NCI-H128 (cell line): ENCODE measurements around the gene MED14.

Experiments
- DNase-seq: peaks from one replicate; lab custom pipeline; 2025; ENCODE audit not compliant: unreplicated experiment; lab: John Stamatoyannopoulos, UW

Gene MED14

DNA sequence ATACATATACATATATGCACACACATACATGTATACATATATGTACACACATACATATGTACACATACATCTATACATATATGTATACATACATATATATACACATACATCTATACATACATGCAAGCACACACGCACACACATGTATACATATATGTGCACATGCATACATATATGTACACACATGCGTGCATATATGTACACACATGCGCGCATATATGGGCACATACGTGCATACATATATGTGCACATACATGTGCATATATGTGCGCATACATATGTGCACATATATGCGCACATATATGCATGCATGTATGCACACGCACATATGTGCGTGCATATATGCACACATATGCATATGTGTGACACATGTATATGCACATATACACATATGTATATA is 119.4 kb downstream of the MED14 start:
- no peak for DNase-seq

DNA sequence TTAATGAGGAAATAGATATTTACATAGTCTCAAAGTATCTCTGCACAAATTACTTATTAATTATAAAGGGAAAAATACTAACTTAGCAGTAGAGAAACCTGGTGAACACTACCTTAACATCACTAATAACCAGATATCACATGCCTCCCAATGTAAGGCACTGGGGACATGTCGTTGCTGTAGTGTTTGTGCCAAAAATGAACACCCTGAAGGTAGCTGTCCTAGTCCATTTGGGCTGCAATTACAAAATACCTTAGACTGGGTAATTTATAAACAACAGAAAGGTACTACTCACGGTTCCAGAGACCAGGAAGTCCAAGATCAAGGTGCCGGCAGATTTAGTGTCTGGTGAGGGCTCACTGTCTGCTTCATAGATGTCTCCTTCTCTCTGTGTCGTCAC is 122.8 kb downstream of the MED14 start:
- no peak for DNase-seq

DNA sequence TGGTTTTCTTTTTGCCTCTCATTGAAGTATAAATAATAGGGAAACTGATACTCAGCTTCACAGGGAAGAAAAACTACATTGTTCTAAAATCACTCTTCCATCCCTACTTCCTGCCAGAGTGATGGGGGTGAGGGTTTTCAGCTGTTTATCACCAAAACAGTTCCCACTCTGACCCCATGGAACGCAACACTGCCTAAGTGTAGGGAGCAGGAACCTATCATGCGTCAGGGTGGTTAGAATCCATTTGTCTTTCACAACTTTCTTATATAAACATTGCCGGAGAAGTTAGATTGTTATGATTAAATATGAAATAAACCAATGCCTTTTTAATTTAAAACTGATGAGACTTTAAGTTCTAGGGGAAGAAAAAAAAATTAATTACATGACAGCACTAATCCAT is 128.0 kb downstream of the MED14 start:
- DNase-seq, result no peak

DNA sequence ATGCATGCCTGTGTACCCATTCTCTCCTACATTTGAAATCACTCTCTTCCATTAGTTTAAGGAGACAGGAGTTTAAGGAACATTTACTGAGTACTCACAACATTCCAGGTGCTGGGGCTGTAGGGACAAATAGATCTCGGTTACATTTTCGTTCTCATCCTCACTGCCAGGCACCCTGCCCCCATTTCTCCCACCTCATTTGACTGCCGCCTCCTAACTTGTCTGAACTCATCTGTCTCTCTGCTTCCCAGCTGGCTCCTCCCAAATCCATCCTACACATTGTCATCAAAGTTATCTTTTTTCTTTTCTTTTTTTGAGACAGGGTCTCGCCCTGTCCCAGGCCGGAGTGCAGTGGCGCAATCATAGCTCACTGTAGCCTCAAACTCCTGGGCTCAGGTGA is 131.9 kb downstream of the MED14 start:
- no peak for DNase-seq
